ENCODE results near the gene CEACAM7.

Gene CEACAM7

GRCh38 chr19:41699968-41700323 lies 11.9 kb upstream of the CEACAM7 start:
- no peak for TF ChIP-seq CTCF (IDR thresholded peaks at IDR 0.05; ENCODE audit: extremely low read depth, missing control alignments)
- no peak for DNase-seq (ENCODE audit: low spot score)

- TF ChIP-seq CTCF (IDR thresholded peaks at IDR 0.05; ENCODE audit: extremely low read depth, missing control alignments) = no peak
- DNase-seq (ENCODE audit: low spot score) = no peak
Observed at GRCh38 chr19:41699231-41699967, 11.3 kb upstream of the CEACAM7 start.

- peak; percentile 33 for DNase-seq (ENCODE audit: low spot score)
- no peak for TF ChIP-seq CTCF (IDR thresholded peaks at IDR 0.05; ENCODE audit: extremely low read depth, missing control alignments)
Observed at GRCh38 chr19:41698746-41699230, 10.7 kb upstream of the CEACAM7 start.

- no peak for TF ChIP-seq CTCF (IDR thresholded peaks at IDR 0.05; ENCODE audit: extremely low read depth, missing control alignments)
- DNase-seq (ENCODE audit: low spot score) = no peak
Observed at GRCh38 chr19:41697198-41697855, 9.3 kb upstream of the CEACAM7 start.

- no peak for TF ChIP-seq CTCF (IDR thresholded peaks at IDR 0.05; ENCODE audit: extremely low read depth, missing control alignments)
- no peak for DNase-seq (ENCODE audit: low spot score)
Observed at GRCh38 chr19:41696402-41697197, 8.5 kb upstream of the CEACAM7 start.

- no peak for DNase-seq (ENCODE audit: low spot score)
- no peak for TF ChIP-seq CTCF (IDR thresholded peaks at IDR 0.05; ENCODE audit: extremely low read depth, missing control alignments)
Observed at GRCh38 chr19:41695745-41696144, 7.7 kb upstream of the CEACAM7 start.
